Mesenchymal stem cell (in vitro differentiated cells and primary cell): ENCODE measurements around the gene MRPL52.

Experiments
- DNase-seq: peaks from one replicate; pipeline ENCODE4 v3.0.0-alpha.2; 2013
- H2AFZ ChIP-seq: one replicate; pipeline ENCODE4 v1.6.1; 2013; ENCODE audit warnings: low read depth, mild to moderate bottlenecking, control low read depth, inconsistent platforms, low read length, moderate library complexity
- H2AK5ac ChIP-seq: 2 replicates; pipeline ENCODE4 v1.6.1; 2013; ENCODE audit warnings: low read length, moderate library complexity, mild to moderate bottlenecking, inconsistent platforms; ENCODE audit not compliant: severe bottlenecking
- H2BK120ac ChIP-seq: one replicate; pipeline ENCODE4 v1.6.1; 2013; ENCODE audit warnings: low read depth, mild to moderate bottlenecking, inconsistent platforms, low read length, moderate library complexity
- H2BK12ac ChIP-seq, 2 experiments: one replicate each; pipeline ENCODE4 v1.6.1; 2013; ENCODE audit warnings: inconsistent platforms in 2 of 2, low read length in 2 of 2, mild to moderate bottlenecking in 2 of 2, moderate library complexity in 2 of 2, control low read depth in 1 of 2
- H2BK15ac ChIP-seq: one replicate; pipeline ENCODE4 v1.6.1; 2013; ENCODE audit warnings: mild to moderate bottlenecking, low read depth, inconsistent platforms; ENCODE audit not compliant: poor library complexity, severe bottlenecking
- H2BK5ac ChIP-seq: 2 replicates; pipeline ENCODE4 v1.6.1; 2013; ENCODE audit warnings: low read depth, mild to moderate bottlenecking, low read length, control low read depth, inconsistent platforms; ENCODE audit not compliant: poor library complexity, severe bottlenecking
- H3K14ac ChIP-seq, 2 experiments: one replicate each; pipeline ENCODE4 v1.6.1; 2013; ENCODE audit warnings: inconsistent platforms in 2 of 2, low read length in 2 of 2, control low read depth in 1 of 2, mild to moderate bottlenecking in 1 of 2, moderate library complexity in 1 of 2
- H3K18ac ChIP-seq, 2 experiments: one replicate each; pipeline ENCODE4 v1.6.1; 2013; ENCODE audit warnings: inconsistent platforms in 2 of 2, low read length in 2 of 2, control low read depth in 1 of 2, low read depth in 1 of 2, mild to moderate bottlenecking in 1 of 2
- H3K23ac ChIP-seq, 2 experiments: one replicate each; pipeline ENCODE4 v1.6.1; 2013; ENCODE audit warnings: inconsistent platforms in 2 of 2, low read length in 2 of 2, mild to moderate bottlenecking in 2 of 2, moderate library complexity in 2 of 2, control low read depth in 1 of 2
- H3K27ac ChIP-seq: 2 replicates; pipeline ENCODE4 v1.5.1; 2013; ENCODE audit warnings: mild to moderate bottlenecking, moderate library complexity, low read length, control low read depth, inconsistent platforms; ENCODE audit not compliant: poor library complexity, severe bottlenecking
- H3K27me3 ChIP-seq, 2 experiments: 2 replicates each; pipeline versions ENCODE4 v1.6.1 to v1.7.0; 2013; ENCODE audit warnings: low read length in 2 of 2, mild to moderate bottlenecking in 2 of 2, moderate library complexity in 2 of 2, control low read depth in 1 of 2, inconsistent platforms in 1 of 2; ENCODE audit not compliant: control insufficient read depth in 1 of 2, insufficient read depth in 1 of 2
- H3K36me3 ChIP-seq, 2 experiments: 2 replicates each; pipeline versions ENCODE4 v1.6.1 to v1.7.0; 2013; ENCODE audit warnings: low read length in 2 of 2, control low read depth in 1 of 2, inconsistent platforms in 1 of 2, low read depth in 1 of 2, mild to moderate bottlenecking in 1 of 2; ENCODE audit not compliant: insufficient read depth in 2 of 2, control insufficient read depth in 1 of 2
- H3K4ac ChIP-seq, 2 experiments: one replicate each; pipeline ENCODE4 v1.6.1; 2013; ENCODE audit warnings: inconsistent platforms in 2 of 2, low read length in 2 of 2, mild to moderate bottlenecking in 2 of 2, moderate library complexity in 2 of 2, control low read depth in 1 of 2, low read depth in 1 of 2
- H3K4me1 ChIP-seq: 2 replicates; pipeline ENCODE4 v1.6.1; 2013; ENCODE audit warnings: low read depth, low read length, control low read depth; ENCODE audit not compliant: control insufficient read depth, insufficient read depth
- H3K4me2 ChIP-seq: 2 replicates; pipeline ENCODE4 v1.6.1; 2013; ENCODE audit warnings: low read length, mild to moderate bottlenecking, inconsistent platforms; ENCODE audit not compliant: poor library complexity, severe bottlenecking
- H3K4me3 ChIP-seq, 2 experiments: 2 replicates each; pipeline versions ENCODE4 v1.5.1 to v1.7.0; 2013; ENCODE audit warnings: low read length in 2 of 2, mild to moderate bottlenecking in 2 of 2, control low read depth in 1 of 2, low read depth in 1 of 2; ENCODE audit not compliant: insufficient read depth in 1 of 2
- H3K79me1 ChIP-seq: replicated peaks from 2 replicates; pipeline ENCODE4 v1.6.1; 2013; ENCODE audit warnings: mild to moderate bottlenecking, control low read depth, low read length, inconsistent platforms; ENCODE audit not compliant: poor library complexity, severe bottlenecking
- H3K9ac ChIP-seq: 2 replicates; pipeline ENCODE4 v1.7.0; 2013; ENCODE audit warnings: mild to moderate bottlenecking, low read length, moderate library complexity
- H3K9me3 ChIP-seq: 2 replicates; pipeline ENCODE4 v1.7.0; 2013; ENCODE audit warnings: mild to moderate bottlenecking, low read length; ENCODE audit not compliant: control insufficient read depth
- H4K8ac ChIP-seq: one replicate; pipeline ENCODE4 v1.6.1; 2013; ENCODE audit warnings: inconsistent platforms, mild to moderate bottlenecking, low read length, moderate library complexity
- H4K91ac ChIP-seq: one replicate; pipeline ENCODE4 v1.6.1; 2013; ENCODE audit warnings: mild to moderate bottlenecking, low read length, inconsistent platforms
- WGBS: methylation state at CpG from one replicate; pipeline ENCODE4 v1.1.7; 2013; ENCODE audit warnings: mixed read lengths; 5-methylcytosine and 5-hydroxymethylcytosine counted together

MRPL52 gene

DNA sequence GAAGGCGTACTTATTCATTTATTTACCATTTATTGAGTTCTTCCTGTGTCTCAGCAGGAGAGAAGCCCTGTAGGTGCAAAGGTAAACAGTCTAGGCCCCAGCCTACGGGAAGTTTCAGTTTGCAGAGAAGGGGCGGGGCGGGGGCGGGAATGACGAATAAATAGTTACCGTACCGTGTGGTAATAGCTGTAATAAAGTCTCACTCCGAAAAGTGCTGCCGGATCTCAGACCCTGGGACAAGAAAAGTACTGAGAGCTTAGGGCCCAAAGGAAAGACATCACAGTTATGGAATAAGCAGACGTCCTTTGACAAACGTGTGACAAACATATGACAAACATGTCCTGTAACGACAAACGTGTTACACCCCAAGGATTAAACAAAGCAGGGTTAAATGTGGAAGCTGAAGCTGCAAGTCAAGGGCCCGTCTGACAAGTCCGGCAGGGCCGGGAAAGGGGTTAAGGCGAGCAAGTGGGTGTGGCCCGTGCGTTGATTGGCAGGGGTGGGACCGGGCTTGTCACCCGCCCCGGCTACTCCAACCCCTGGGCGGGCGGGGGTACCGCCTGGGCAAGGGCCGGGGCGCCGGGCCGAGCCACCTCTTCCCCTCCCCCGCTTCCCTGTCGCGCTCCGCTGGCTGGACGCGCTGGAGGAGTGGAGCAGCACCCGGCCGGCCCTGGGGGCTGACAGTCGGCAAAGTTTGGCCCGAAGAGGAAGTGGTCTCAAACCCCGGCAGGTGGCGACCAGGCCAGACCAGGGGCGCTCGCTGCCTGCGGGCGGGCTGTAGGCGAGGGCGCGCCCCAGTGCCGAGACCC lies 41.7 kb downstream of the MRPL52 start, which contains the start of gene LRP10:
Gene LRP10 (plus strand): TSS at position 517 of the 809 bp plus-strand sequence. CDS start 564 bp downstream, outside the sequence.
- peaks cover 26 to 30% of the 10 kb centered on the region in 2 experiments for H3K36me3 ChIP-seq
- DNase-seq: peak; percentile 91
- no peaks in the 10 kb centered on the region for H3K27me3 ChIP-seq
- H3K79me1 ChIP-seq: peaks cover 23% of the 10 kb centered on the region
- peak within 1 kb of the TSS; percentile 76 for H3K4me2 ChIP-seq
- peak within 1 kb of the TSS; percentile 96 for H2BK5ac ChIP-seq
- peak within 1 kb of the TSS; percentile 66 for H4K8ac ChIP-seq
- H3K4ac ChIP-seq: peak within 1 kb of the TSS; percentile 57 to 91
- peak within 1 kb of the TSS in 1 of 2 experiments; percentile 64 for H2BK12ac ChIP-seq
- H2BK120ac ChIP-seq: peak within 1 kb of the TSS; percentile 29
- WGBS: under 1% methylated on average over 38 of the region's 50 CpGs
- H2AK5ac ChIP-seq: peak within 1 kb of the TSS; percentile 74
- H3K23ac ChIP-seq: peak within 1 kb of the TSS in 1 of 2 experiments; percentile 63
- peak within 1 kb of the TSS; percentile 57 for H4K91ac ChIP-seq
- no peaks in the 10 kb centered on the region for H3K9me3 ChIP-seq
- H2AFZ ChIP-seq: peak within 1 kb of the TSS; percentile 88
- H3K18ac ChIP-seq: peak within 1 kb of the TSS; percentile 97 to 98
- H3K4me1 ChIP-seq: peaks cover 15% of the 10 kb centered on the region
- H3K14ac ChIP-seq: peak within 1 kb of the TSS in 1 of 2 experiments; percentile 26
- peak within 1 kb of the TSS; percentile 85 to 87 for H3K4me3 ChIP-seq
- H3K9ac ChIP-seq: peak within 1 kb of the TSS; percentile 95
- H2BK15ac ChIP-seq: peak within 1 kb of the TSS; percentile 80
- peak within 1 kb of the TSS; percentile 96 for H3K27ac ChIP-seq

DNA sequence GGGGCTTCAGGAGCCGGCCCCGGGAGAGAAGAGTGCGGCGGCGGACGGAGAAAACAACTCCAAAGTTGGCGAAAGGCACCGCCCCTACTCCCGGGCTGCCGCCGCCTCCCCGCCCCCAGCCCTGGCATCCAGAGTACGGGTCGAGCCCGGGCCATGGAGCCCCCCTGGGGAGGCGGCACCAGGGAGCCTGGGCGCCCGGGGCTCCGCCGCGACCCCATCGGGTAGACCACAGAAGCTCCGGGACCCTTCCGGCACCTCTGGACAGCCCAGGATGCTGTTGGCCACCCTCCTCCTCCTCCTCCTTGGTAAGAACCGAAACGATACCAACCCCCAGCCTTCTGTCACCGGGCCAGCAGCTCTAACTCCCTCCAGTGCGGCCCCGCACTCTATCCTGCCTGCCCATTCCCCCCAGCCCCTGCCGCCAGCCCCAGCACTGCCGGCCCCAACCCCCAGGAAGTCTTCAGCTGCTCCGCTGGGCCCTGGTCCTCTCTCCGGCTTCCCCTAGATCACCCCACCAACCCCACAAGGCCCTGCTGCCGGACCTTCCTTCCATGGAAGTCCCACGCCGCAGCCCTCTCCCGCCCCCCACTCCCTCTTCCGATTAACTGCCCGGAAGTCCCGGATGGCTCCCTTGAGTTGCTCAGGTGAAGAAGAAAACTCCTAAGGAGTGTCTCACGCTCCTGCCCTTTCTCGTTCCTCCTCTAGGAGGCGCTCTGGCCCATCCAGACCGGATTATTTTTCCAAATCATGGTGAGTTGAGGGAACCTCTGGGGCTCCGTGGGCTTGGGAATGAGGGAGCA lies 42.5 kb downstream of the MRPL52 start:
- peak; percentile 87 for DNase-seq
- Histone ChIP-seq H3K79me1 (peaks cover 31% of the 10 kb centered on the region), H3K14ac (peak overlapping the region in 1 of 2 experiments; percentile 26), H2AK5ac (peak overlapping the region; percentile 74), H3K23ac (peak overlapping the region in 1 of 2 experiments; percentile 63), H3K4me3 (peak overlapping the region; percentile 85 to 87), H3K4ac (peak overlapping the region; percentile 57 to 91), H3K9ac (peak overlapping the region; percentile 95), H3K18ac (peak overlapping the region; percentile 69 to 97), H4K8ac (peak overlapping the region; percentile 66), H3K27ac (peak overlapping the region; percentile 96), H3K9me3 (no peaks in the 10 kb centered on the region), H2AFZ (peak overlapping the region; percentile 88), H2BK120ac (peak overlapping the region; percentile 29), H3K4me2 (peak overlapping the region; percentile 87), H2BK15ac (peak overlapping the region; percentile 80), H2BK12ac (peak overlapping the region in 1 of 2 experiments; percentile 64), H3K36me3 (peaks cover 34 to 38% of the 10 kb centered on the region in 2 experiments), H3K4me1 (peaks cover 15% of the 10 kb centered on the region), H2BK5ac (peak overlapping the region; percentile 96), H3K27me3 (no peaks in the 10 kb centered on the region), H4K91ac (peak overlapping the region; percentile 57)
- WGBS: under 1% methylated on average over 39 of the region's 45 CpGs

DNA sequence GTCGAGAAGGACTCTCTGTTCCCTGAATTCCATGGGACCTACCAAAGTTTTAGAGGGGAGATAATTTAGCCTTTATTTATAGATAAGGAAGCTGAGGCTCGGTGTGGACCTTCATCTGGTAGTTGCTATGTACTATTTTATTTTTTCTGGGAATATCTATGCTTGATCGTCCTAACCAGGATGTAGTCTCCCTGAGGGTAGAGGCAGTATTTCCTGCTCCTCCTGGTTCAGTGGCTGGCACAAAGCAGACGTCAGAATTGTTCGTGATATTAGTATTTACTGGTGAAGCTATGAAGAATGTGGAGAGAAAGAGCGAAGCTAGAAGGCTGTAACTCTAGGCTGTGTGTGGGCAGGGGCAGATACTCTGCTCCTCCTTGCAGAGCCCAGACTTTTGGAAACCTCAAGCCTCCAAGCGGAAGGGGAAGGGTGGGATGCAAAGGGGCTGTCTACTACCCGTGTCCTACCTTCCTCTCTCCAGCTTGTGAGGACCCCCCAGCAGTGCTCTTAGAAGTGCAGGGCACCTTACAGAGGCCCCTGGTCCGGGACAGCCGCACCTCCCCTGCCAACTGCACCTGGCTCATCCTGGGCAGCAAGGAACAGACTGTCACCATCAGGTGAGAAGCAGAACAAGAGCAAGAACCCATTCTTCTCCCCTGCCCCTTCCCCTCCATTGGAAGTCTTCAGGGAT lies 43.3 kb downstream of the MRPL52 start:
- 57% methylated on average over 10 of the region's 10 CpGs for WGBS
- no peak overlapping the region for H3K14ac ChIP-seq
- H2BK15ac ChIP-seq: peak overlapping the region; percentile 84
- H3K23ac ChIP-seq: no peak overlapping the region
- no peak overlapping the region for H2AFZ ChIP-seq
- H3K27me3 ChIP-seq: no peaks in the 10 kb centered on the region
- no peak overlapping the region for H4K8ac ChIP-seq
- no peak overlapping the region for H2BK5ac ChIP-seq
- peak overlapping the region; percentile 96 for H3K27ac ChIP-seq
- no peak overlapping the region for H2BK120ac ChIP-seq
- H2BK12ac ChIP-seq: peak overlapping the region; percentile 9 to 83
- H3K18ac ChIP-seq: no peak overlapping the region
- H3K4me2 ChIP-seq: peak overlapping the region; percentile 87
- peak overlapping the region; percentile 53 for H2AK5ac ChIP-seq
- peaks cover 41 to 45% of the 10 kb centered on the region in 2 experiments for H3K36me3 ChIP-seq
- no peaks in the 10 kb centered on the region for H3K9me3 ChIP-seq
- DNase-seq: no peak
- H3K4ac ChIP-seq: peak overlapping the region in 1 of 2 experiments; percentile 78
- H4K91ac ChIP-seq: peak overlapping the region; percentile 74
- H3K4me1 ChIP-seq: peaks cover 15% of the 10 kb centered on the region
- H3K9ac ChIP-seq: peak overlapping the region; percentile 95
- H3K4me3 ChIP-seq: peak overlapping the region; percentile 85 to 87
- H3K79me1 ChIP-seq: peaks cover 35% of the 10 kb centered on the region
